ENCODE data around the gene PRKCB.

Gene PRKCB

GRCh38 chr16:23969468-23970297 is 133.9 kb downstream of the PRKCB start:
- no peak for DNase-seq

DNA sequence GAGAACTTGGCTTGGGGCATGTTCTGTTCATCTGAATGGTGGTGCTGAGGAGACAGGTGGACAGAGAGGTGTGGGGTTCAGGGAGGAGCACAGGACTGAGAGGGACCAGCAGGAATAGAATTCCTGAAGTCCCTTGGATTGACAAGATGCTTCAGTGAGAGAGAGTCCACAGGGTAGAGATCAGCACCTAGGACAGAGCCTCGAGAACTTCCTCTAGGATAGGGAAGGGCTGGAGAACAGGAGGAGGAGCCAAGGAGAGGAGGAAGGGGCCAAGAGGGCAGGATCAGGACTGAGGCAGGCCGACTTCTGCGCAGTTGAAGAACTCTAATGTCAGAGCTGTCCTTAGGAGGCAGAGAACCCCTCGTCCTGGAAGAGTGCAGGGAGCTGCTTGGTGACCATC is 138.4 kb downstream of the PRKCB start:
- no peak for DNase-seq

DNA sequence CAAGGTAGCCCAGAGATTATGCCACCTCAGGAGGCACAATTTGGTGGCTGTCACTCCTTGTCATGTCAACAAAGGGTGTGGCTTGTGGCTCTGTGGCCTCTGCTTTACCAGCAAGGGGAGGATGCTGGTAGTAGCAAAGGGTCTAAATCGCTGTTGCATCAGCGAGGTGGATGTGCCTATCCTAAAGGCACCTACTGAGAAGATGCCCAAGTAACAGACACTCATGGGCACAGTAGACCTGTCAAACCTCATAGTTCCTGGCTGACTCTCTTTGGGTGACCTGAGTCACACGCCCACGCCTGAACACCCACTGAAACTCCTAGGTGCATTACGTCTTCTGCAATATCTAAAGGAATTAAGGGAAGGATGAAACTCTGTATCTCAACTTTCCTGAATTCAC is 139.5 kb downstream of the PRKCB start:
- no peak for DNase-seq

DNA sequence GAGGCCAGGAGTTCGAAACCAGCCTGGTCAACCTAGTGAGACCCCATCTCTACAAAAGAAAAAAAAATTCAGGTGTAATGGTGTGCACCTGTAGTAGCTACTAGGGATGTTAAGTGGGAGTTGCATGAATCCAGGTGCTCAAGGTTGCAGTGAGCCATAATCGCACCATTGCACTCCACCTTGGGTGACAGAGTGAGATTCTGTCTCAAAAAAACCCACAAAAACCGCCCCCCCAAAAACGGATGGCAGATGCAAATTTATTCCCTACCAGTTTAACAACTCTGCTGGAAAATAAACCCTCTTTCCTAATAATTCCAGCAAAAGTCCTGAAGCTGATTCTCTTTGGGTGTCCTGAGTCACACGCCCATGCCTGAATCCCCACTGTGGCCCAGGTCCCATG is 140.3 kb downstream of the PRKCB start:
- no peak for DNase-seq

DNA sequence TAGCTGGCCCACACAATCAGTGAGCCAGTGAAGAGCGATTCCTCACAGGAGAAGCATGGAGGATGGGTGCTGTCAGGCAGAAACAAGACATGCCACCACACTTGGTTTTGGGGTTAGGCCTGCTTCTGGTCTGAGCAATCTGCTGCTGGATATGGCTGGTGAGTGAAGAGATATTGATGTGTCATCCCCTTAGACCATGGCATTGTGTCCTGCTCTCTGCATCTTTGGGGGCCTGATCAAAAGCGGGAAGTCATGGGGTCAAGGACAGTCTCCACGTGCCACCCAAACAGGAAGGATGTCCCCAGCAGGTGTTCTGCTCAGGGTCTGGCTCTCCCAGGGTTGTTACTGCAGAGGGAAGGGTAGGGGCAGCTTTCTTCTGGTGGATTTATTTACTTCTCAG is 140.7 kb downstream of the PRKCB start:
- DNase-seq = no peak

DNA sequence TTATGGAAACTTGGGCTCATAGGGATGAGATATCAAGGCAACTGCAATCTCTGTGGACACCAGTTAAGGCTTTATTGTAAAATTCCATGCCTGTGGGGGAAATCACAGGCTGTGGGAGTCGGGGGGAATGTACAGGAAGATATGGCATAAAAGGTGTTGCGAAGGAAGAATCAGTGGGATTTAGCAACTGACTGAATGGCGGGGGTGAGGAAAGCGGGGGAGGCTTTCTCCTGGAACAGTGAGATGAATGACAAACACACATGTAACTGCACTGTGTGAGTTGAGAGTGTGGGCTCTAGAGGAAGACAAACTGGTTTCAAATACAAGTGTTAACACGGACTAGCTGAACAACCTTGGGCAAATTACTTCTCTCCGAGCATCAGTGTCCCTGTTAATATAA is 143.7 kb downstream of the PRKCB start:
- no peak for DNase-seq

DNA sequence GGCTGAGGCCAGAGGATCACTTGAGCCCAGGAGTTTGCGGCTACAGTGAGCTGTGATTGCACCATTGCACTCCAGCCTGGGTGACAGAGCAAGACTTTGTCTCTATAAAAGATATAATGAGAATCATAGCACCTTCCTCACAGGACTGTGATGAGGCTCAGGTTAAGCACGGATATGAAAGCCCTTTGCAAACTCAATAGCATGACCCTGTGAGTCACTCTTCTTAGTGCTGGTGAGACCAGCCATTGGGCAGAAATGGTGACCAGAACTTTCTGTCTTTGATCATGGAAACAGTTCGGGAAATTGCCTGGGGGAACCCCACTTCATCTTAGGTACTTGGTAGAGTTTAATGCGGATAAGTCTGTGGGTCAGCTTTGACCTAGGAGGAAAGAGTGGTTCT is 144.2 kb downstream of the PRKCB start:
- DNase-seq = no peak

DNA sequence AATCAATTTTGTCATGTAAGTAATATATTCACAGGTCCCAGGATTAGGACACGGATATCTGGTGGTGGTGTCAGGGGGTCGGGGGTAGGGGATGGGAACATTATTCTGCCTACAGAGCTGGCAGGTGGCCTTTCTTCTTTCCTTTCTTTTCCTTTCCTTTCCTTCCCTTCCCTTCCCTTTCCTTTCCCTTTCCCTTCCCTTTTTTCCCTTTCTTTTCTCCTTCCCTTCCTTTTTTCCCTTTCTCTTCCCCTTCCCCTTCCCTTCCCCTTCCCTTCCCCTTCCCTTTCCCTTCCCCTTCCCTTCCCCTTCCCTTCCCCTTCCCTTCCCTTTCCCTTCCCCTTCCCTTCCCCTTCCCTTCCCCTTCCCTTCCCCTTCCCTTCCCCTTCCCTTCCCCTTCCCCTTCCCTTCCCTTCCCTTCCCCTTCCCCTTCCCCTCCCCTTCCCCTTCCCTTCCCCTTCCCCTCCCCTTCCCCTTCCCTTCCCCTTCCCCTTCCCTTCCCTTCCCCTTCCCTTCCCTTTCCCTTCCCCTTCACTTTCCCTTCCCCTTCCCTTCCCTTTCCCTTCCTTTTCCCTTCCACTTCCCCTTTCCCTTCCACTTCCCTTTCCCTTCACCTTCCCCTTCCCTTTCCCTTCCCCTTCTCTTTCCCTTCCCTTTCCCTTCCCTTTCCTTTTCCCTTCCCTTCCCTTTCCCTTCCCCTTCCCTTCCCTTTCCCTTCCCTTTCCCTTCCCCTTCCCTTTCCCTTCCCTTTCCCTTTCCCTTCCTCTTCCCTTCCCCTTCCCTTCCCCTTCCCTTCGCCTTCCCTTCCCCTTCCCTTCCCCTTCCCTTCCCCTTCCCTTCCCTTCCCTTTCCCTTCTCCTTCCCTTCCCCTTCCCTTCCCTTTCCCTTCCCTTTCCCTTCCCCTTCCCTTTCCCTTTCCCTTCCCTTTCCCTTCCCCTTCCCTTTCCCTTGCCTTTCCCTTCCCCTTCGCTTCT is 145.9 kb downstream of the PRKCB start:
- no peak for DNase-seq

DNA sequence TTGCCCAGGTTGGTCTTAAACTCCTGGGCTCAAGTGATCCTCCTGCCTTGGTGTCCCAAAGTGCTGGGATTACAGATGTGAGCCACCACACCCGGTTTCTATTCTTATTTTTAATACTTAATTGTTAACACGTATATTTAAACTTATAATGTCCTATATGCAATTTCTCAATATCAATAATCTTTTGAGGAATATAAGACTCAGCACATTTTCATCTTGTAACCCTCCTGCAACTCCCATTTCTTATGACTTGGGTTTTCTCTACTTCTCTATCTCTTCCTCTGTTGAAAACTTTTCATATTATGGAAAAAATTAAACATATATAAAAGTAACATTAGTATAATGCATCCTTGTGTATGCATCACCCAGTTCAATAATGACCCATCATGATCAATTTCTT is 150.7 kb downstream of the PRKCB start:
- DNase-seq = no peak

DNA sequence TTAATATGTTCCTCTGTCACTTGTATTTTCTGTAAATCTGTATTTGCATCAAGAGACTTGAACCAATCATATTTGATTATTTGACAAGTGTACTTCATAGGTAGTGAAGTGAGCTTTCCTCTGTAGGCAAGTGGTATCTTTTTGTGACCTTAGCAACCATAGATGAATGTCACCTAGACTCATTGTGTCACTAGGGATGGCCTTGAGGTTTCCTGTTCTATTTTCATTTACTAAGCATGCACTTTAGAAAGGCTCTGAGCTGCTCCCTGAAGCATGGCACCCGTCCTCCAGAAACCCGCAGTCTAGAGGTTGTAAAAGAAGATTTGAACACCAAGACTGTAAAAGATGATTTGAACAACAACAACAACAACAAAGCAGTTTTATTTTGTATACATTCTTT is 151.7 kb downstream of the PRKCB start:
- no peak for DNase-seq

GRCh38 chr16:23990507-23990906 is 154.7 kb downstream of the PRKCB start:
- DNase-seq = no peak

- DNase-seq = no peak
Observed at GRCh38 chr16:23991066-23991465, 155.3 kb downstream of the PRKCB start.

- no peak for DNase-seq
Observed at GRCh38 chr16:23994615-23995014, 158.8 kb downstream of the PRKCB start.

GRCh38 chr16:23996258-23996955 is 160.6 kb downstream of the PRKCB start:
- no peak for DNase-seq

DNA sequence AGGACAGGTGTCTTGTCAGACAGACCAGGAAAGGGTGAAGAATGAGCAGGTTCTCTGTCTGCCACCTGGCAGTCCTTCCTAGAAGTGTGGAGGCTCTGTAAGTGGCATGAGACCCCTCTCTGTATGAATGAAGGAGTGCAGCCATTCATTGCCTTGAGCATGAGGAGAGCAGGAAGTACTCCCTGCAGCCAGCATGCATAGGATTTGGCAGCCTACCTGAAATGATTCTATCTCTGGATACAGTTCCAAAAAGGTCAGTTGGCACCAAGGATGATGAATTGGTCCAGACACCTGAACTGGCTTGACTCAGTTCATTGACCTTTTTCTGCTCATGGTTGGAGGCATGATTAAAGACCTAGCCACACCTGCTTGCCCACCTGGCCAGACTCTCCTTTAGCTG is 163.0 kb downstream of the PRKCB start:
- DNase-seq = no peak

DNA sequence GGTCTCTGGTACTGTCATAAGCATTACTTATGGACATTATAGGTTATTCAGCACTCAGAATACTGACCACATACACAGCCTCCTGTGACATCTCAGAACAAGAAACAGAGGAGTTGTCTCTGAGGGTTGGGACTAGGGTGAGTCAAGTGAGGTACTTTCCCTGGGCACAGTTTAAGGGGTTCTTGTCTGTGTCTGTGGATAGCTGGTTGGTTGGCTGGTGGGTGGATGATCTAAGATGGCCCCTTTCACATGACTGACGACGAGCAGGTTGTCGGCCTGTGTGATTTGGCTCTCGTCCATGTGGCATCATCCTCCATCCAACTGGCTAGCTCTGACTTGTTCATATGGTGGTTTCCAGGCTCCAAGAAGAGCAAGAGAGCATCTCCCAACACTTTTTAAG is 163.9 kb downstream of the PRKCB start:
- DNase-seq = no peak

DNA sequence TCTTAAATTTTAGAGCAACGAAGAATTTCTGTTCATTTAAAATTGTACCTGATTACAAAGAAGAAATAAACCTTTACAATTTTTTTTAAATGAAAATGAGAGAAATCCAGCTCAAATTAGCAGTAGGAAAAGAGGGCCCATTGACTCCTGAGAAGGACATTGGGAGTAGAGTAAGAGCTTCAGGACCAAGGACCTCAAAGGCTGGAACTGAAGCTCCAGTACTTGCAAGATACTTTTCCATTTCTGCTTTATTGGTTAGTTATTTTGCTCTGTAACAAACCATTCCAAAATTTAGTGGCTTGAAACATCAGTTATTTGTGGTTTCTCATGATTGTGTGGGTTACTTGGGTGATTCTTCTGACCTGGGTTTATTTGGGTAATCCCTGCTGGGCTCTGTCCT is 165.9 kb downstream of the PRKCB start:
- DNase-seq = no peak

- DNase-seq = no peak
Observed at GRCh38 chr16:24002619-24003018, 166.8 kb downstream of the PRKCB start.

DNA sequence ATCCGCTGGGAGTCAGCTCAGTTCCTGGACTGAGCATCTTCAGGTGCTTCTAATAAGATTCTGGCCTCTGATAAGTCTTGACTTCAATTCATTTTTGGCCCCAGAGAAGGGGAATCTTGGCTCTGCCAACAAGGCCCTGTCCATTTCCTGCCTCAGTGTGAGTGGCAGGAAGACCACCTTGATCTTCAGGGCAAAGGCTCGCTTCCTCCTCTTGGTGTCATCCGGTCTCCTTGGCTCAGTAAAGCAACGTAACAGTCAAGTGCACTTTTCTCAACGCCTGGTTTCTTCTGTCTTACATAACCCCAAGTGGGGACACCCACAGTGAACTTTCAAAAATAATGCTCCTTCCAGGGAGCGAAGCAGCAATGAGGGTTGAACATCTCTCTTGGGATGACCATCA is 169.8 kb downstream of the PRKCB start:
- DNase-seq = no peak

- DNase-seq = no peak
Observed at GRCh38 chr16:24007391-24007790, 171.6 kb downstream of the PRKCB start.

GRCh38 chr16:24007934-24008333 is 172.2 kb downstream of the PRKCB start:
- DNase-seq = no peak

- DNase-seq = no peak
Observed at GRCh38 chr16:24009098-24009497, 173.3 kb downstream of the PRKCB start.

DNA sequence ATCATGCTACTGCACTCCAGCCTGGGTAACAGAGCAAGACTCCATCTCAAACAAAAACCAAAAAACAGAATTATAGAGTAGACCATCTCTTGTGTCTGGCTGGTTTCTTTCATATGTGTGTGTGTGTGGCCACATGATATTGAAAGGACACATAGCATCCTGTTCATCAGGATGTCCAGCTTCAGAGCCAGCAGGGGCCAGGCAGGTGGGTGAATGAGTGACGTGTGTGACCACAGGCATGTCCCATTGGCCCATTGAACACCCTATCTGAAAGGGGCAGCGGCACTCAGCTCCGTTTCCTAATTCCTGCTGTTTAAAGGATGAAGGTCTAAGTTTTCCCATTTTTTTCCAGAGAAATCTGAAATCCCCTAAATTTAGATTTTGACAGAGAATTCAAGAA is 174.2 kb downstream of the PRKCB start:
- no peak for DNase-seq
